ENCODE results near the gene HAUS3.

The HAUS3 gene

DNA sequence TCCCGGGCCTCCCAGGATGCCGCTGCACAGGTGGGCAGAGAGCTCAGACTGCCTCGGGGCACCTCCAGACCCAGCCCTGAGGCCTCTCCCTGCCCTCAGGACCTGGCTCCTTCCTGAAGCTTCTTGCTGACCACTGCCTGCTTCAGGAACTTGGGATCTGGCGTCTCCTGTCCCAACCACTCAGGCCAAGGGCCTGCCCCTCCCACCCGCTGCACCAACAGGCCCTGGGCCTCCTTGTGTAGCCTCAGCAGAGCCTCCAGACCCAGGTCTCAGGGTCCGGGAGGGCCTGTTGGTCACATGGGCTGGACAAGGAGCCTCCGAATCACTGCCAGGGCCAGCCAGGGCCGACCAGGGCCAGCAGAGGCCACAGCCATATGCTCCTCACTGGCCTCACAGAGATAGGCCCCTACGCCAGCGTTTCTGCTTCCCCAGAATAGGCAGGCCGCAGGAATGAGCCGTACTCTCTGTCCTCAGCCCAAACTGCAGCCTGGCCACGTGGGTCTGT lies 17.2 kb upstream of the HAUS3 start:
- Histone ChIP-seq H3K27ac (replicated peaks) (no peak overlapping the region), H3K4me3 (replicated peaks; ENCODE audit: insufficient read depth, low read length) (no peak overlapping the region), H3K27me3 (ENCODE audit: insufficient read depth, poor library complexity, severe bottlenecking) (no peaks in the 10 kb centered on the region)
- DNase-seq (ENCODE audit: low read depth in 1 of 2, low spot score in 1 of 2) = no peak
- TF ChIP-seq SPI1 (IDR thresholded peaks at IDR 0.05; ENCODE audit: borderline replicate concordance, low read depth) (no peak), GABPA (IDR thresholded peaks at IDR 0.05; ENCODE audit: low read depth) (no peak), POLR2AphosphoS5 (IDR thresholded peaks at IDR 0.05; ENCODE audit: low read depth) (no peak)
- TF ChIP-seq, protein P1, sequence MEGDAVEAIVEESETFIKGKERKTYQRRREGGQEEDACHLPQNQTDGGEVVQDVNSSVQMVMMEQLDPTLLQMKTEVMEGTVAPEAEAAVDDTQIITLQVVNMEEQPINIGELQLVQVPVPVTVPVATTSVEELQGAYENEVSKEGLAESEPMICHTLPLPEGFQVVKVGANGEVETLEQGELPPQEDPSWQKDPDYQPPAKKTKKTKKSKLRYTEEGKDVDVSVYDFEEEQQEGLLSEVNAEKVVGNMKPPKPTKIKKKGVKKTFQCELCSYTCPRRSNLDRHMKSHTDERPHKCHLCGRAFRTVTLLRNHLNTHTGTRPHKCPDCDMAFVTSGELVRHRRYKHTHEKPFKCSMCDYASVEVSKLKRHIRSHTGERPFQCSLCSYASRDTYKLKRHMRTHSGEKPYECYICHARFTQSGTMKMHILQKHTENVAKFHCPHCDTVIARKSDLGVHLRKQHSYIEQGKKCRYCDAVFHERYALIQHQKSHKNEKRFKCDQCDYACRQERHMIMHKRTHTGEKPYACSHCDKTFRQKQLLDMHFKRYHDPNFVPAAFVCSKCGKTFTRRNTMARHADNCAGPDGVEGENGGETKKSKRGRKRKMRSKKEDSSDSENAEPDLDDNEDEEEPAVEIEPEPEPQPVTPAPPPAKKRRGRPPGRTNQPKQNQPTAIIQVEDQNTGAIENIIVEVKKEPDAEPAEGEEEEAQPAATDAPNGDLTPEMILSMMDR (IDR thresholded peaks at IDR 0.05; ENCODE audit: insufficient read depth, low read length) = no peak
- TF ChIP-seq, protein P2, sequence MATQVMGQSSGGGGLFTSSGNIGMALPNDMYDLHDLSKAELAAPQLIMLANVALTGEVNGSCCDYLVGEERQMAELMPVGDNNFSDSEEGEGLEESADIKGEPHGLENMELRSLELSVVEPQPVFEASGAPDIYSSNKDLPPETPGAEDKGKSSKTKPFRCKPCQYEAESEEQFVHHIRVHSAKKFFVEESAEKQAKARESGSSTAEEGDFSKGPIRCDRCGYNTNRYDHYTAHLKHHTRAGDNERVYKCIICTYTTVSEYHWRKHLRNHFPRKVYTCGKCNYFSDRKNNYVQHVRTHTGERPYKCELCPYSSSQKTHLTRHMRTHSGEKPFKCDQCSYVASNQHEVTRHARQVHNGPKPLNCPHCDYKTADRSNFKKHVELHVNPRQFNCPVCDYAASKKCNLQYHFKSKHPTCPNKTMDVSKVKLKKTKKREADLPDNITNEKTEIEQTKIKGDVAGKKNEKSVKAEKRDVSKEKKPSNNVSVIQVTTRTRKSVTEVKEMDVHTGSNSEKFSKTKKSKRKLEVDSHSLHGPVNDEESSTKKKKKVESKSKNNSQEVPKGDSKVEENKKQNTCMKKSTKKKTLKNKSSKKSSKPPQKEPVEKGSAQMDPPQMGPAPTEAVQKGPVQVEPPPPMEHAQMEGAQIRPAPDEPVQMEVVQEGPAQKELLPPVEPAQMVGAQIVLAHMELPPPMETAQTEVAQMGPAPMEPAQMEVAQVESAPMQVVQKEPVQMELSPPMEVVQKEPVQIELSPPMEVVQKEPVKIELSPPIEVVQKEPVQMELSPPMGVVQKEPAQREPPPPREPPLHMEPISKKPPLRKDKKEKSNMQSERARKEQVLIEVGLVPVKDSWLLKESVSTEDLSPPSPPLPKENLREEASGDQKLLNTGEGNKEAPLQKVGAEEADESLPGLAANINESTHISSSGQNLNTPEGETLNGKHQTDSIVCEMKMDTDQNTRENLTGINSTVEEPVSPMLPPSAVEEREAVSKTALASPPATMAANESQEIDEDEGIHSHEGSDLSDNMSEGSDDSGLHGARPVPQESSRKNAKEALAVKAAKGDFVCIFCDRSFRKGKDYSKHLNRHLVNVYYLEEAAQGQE (IDR thresholded peaks at IDR 0.05; ENCODE audit: insufficient replicate concordance, low read depth) = no peak

DNA sequence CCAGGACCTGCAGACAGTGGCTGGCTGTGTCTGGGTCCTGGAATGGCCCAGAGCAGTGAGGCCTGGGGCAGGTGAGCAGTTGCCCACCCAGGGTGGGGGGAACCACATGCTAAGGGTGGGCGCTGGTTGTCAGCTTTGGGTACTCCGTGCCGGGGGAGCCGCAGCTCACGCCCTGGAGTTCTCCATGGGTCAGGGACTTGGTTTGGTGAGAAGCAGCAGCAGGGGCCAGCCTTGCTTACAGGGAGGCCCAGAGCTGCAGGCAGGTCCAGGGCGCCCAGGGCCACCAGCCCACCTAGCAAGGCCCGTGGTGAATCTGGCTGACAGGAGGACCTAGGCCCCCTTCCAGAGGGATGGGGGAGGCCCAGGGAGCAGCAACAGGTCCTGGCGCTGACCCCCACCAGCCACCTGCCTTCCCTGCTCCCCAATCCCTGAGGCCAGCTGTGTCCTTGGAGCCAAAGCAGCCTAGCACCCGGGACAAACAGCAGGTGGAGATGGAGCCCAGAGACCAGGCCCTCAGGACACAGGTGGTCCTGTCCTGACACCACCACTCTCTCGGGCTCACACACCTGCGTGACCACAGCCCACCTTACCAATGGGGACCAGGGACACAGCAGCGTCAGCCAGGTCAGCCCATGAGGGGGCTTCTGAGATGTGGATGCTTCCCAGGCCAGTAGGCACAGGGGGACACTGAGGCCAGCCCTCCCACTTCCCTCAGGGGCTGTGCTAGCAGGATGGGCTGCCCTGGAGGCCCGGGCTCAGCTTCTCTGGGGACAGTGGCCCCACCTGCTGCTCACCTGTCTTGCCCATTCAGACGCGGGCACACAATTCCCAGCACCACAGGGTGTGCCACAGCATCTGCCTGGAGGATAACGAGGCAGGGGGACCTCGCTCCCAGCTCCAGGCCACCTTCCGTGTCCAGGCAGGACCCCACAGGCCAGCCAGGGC lies 16.4 kb upstream of the HAUS3 start:
- TF ChIP-seq POLR2AphosphoS5 (IDR thresholded peaks at IDR 0.05; ENCODE audit: low read depth) (no peak), SPI1 (IDR thresholded peaks at IDR 0.05; ENCODE audit: borderline replicate concordance, low read depth) (no peak), GABPA (IDR thresholded peaks at IDR 0.05; ENCODE audit: low read depth) (no peak)
- TF ChIP-seq, protein P2 (IDR thresholded peaks at IDR 0.05; ENCODE audit: insufficient replicate concordance, low read depth) = no peak
- TF ChIP-seq, protein P1 (IDR thresholded peaks at IDR 0.05; ENCODE audit: insufficient read depth, low read length) = no peak
- H3K4me3 ChIP-seq (replicated peaks; ENCODE audit: insufficient read depth, low read length) = no peak overlapping the region
- no peaks in the 10 kb centered on the region for H3K27me3 ChIP-seq (ENCODE audit: insufficient read depth, poor library complexity, severe bottlenecking)
- no peak for DNase-seq (ENCODE audit: low read depth in 1 of 2, low spot score in 1 of 2)
- H3K27ac ChIP-seq (replicated peaks) = no peak overlapping the region

DNA sequence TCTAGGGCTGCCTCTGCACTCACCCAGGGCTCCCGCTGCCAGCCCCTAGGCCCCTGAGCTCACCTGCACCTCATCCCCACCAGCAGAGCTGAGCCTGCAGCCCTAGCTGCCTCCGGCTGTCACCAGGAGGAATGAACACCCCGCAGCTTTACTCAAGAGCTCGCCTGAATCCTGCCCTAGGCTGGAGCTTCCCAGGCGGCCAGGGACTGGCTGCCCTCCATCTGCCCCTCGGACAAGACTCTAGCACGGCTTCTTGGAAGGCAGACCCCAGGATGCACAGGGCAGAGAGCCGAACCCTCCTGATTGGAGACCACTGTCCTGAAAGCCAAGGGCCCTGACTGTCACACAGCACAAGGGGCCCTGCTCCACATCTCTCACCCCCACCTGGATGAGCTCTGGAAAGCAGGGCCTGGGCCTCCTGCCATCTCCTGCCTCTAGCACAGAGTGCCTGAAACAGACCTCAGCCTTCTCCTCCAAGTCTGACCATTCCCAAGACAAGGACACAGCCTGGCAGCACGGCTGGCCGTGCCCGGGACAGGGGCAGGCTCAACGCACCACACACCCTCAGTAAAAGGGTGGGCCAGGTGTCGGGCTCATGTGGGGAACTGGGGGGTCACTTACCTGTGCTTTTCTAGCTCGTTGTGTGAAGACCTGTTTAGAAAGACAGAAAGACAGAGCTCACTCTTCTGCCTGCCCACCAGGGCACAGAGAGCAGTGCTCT lies 15.6 kb upstream of the HAUS3 start:
- no peak overlapping the region for H3K27ac ChIP-seq (replicated peaks)
- no peak overlapping the region for H3K4me3 ChIP-seq (replicated peaks; ENCODE audit: insufficient read depth, low read length)
- H3K27me3 ChIP-seq (ENCODE audit: insufficient read depth, poor library complexity, severe bottlenecking) = no peaks in the 10 kb centered on the region
- no peak for DNase-seq (ENCODE audit: low read depth in 1 of 2, low spot score in 1 of 2)
- TF ChIP-seq, protein P1 (IDR thresholded peaks at IDR 0.05; ENCODE audit: insufficient read depth, low read length) = no peak
- TF ChIP-seq GABPA (IDR thresholded peaks at IDR 0.05; ENCODE audit: low read depth) = no peak
- no peak for TF ChIP-seq SPI1 (IDR thresholded peaks at IDR 0.05; ENCODE audit: borderline replicate concordance, low read depth)
- TF ChIP-seq, protein P2 (IDR thresholded peaks at IDR 0.05; ENCODE audit: insufficient replicate concordance, low read depth) = no peak
- no peak for TF ChIP-seq POLR2AphosphoS5 (IDR thresholded peaks at IDR 0.05; ENCODE audit: low read depth)
